ENCODE results near the gene RIMS4.

GRCh38 chr20:44762466-44763140 lies 47.7 kb downstream of the RIMS4 start:
- TF ChIP-seq CTCF (IDR thresholded peaks at IDR 0.05) (no peak), EZH2 (IDR thresholded peaks at IDR 0.05; ENCODE audit: borderline replicate concordance, insufficient read depth, low read depth, low read length, poor library complexity, severe bottlenecking) (no peak)

Measured in B cell (primary cell).